ENCODE measurements around the gene RNF10. TPM values are rescaled to one million over a fixed set of nuclear protein-coding genes. Genes with fewer than 3 reads are reported as not detected.

The RNF10 gene
- total and polyA plus RNA-seq, 9 of the 15 experiments (the other 6 are each of a cell fraction or from before 2014, with no cell fraction given): 43.0 to 139 (median 80.1) TPM

DNA sequence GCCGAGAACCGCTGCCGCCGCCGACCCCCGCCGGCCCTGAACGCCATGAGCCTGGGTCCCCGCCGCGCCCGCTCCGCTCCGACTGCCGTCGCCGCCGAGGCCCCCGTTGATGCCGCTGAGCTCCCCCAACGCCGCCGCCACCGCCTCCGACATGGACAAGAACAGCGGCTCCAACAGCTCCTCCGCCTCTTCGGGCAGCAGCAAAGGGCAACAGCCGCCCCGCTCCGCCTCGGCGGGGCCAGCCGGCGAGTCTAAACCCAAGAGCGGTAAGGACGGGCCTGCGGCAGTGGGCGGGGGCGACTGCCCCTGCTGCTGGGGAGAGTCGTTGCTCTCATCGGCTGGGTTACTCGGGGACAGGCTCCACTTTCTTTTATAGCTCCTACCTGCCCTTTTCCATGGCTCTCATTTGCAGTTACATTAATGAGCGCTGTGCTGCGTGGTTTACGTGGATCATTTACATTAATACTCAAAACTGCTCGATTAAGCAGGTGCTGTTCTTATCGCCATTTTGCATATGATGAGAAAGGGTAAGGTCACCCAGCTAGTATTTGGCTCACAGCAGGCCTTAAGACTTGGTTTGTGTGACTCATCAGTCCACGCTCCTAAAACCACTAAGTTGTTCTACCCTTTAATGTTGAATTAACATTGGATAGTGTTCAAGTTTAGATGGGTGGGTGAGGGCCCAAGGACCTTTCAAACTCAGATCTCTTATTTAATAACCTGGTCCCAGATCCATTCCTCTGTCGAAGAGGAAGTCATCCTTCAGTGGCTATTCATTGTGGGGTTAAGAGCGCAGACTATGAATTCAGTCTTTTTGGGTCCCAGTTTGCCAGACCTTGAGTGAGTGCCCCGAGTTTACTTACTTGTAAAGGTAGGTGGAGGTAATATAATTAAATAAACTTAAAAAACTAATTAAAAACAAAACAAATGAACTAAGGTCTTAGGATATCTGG, 823 bp downstream of the RNF10 start:
- Histone ChIP-seq H3K9me3 (replicated peaks; ENCODE audit: control insufficient read depth, insufficient read depth, low read depth, low read length) (no peaks in the 10 kb centered on the region), H3K4me2 (ENCODE audit: insufficient read depth, low read length) (peak overlapping the region; percentile 98), H3K9me1 (ENCODE audit: control insufficient read depth, insufficient read depth, low read length) (no peaks in the 10 kb centered on the region), H3K9ac (ENCODE audit: insufficient read depth in 1 of 2, low read depth in 2 of 2, low read length in 2 of 2) (peak overlapping the region; percentile 91 to 96), H3K27ac (ENCODE audit: extremely low read depth, low read depth, low read length) (peak overlapping the region; percentile 90), H4K20me1 (replicated peaks; ENCODE audit: control insufficient read depth, insufficient read depth, low read length) (peaks cover 48% of the 10 kb centered on the region), H3K79me2 (ENCODE audit: control insufficient read depth, insufficient read depth, low read length) (peaks cover 57% of the 10 kb centered on the region), H3K4me1 (replicated peaks in 1 of 2; ENCODE audit: control insufficient read depth in 2 of 2, insufficient read depth in 2 of 2, low read length in 2 of 2) (peaks cover 27 to 38% of the 10 kb centered on the region in 2 experiments), H3K4me3 (peak overlapping the region; percentile 99), H3K36me3 (ENCODE audit: control insufficient read depth, insufficient read depth, low read length) (peaks cover 38% of the 10 kb centered on the region), H2AFZ (ENCODE audit: low read depth, low read length) (peak overlapping the region; percentile 99), H3K27me3 (ENCODE audit: control insufficient read depth in 2 of 2, insufficient read depth in 2 of 2, low read length in 2 of 2) (no peaks in the 10 kb centered on the region)
- 3% methylated on average over 33 of the region's 52 CpGs for WGBS (ENCODE audit: insufficient coverage, low coverage, missing lambda C conversion rate)
- POLR2A ChIA-PET: interaction anchor here (0.9 to 1.6 kb wide), 8 partner anchors 9 to 244 kb away, joined by 3 to 5 read pairs (median 4); partner anchors contain the start of genes DYNLL1 and POP5
- DNase-seq (ENCODE audit: extremely low read depth in 1 of 4, low spot score in 3 of 4): peak; percentile 62 to 81 (median 71)
- ATAC-seq: peak; percentile 86
- FAIRE-seq: peak; percentile 94
- in situ Hi-C loops (cut with MboI) (no loop called here), intact Hi-C loops (cut with micrococcal nuclease) (no loop called here)
- CTCF ChIA-PET (ENCODE audit: low intra/inter-chr PET ratio): interaction anchor here (0.7 kb wide), 1 partner anchor 1238 kb away, joined by 4 read pairs; no protein-coding TSS in a partner anchor
- no TSS peak for BruUV-seq (replicated peaks)
- no peak for TF ChIP-seq KLF13 (tag; IDR thresholded peaks at IDR 0.05; ENCODE audit: borderline replicate concordance, low read depth)
- TF ChIP-seq BRCA1 (IDR thresholded peaks at IDR 0.05): no peak
- TF ChIP-seq BRCA1 (CRISPR knock-in tag; IDR thresholded peaks at IDR 0.05): no peak
- no peak for TF ChIP-seq L3MBTL2 (IDR thresholded peaks at IDR 0.05)
- peak; percentile 13; the same call in 1 of the 2 replicates for TF ChIP-seq ZNF740 (CRISPR knock-in tag; IDR thresholded peaks at IDR 0.05)
- no peak for TF ChIP-seq ZNF740 (tag; IDR thresholded peaks at IDR 0.05)
- TF ChIP-seq IFI16 (CRISPR knock-in tag; IDR thresholded peaks at IDR 0.05): no peak
- TF ChIP-seq FOXA1 (IDR thresholded peaks at IDR 0.05; ENCODE audit: borderline replicate concordance): no peak
- peak; percentile 66 for TF ChIP-seq SPI1 (IDR thresholded peaks at IDR 0.05; ENCODE audit: borderline replicate concordance, low read depth, low read length)
- no peak for TF ChIP-seq XRCC5 (IDR thresholded peaks at IDR 0.05; ENCODE audit: low read depth, low read length)
- 0 out of 2 replicates have a peak, but pooled peaks have one; percentile 2 for TF ChIP-seq ZC3H4 (CRISPR knock-in tag; IDR thresholded peaks at IDR 0.05; ENCODE audit: borderline replicate concordance)
- no peak for TF ChIP-seq MCM3 (IDR thresholded peaks at IDR 0.05)

Measured in K562 (cell line).